T-cell (primary cell): Measurements from ENCODE around the gene ZDHHC14. TPM values are rescaled to one million over a fixed set of nuclear protein-coding genes. Genes with fewer than 3 reads are reported as not detected.

ENCODE experiments used
- ATAC-seq, 4 experiments: fragments of 200-7000 bp in 3 of 4; fragments of 150-1000 bp in 1 of 4; cut with Tn5 transposase; replicated peaks in 1 of 4; 1 replicate in 3 of 4; 2 replicates in 1 of 4; pipeline ENCODE4 v1.10.0; 2021; ENCODE audit warnings: moderate library complexity in 3 of 4, mild to moderate bottlenecking in 2 of 4, moderate number of reproducible peaks in 1 of 4
- CTCF ChIA-PET, 2 donors: fragments of 300-600 bp; sonication (Branson Sonifier 250); formaldehyde crosslinking; loops; one replicate each; lab custom pipeline; 2022; ENCODE audit warnings: antibody characterized with exemption in 2 of 2; lab: Charles Lee
- POLR2A ChIA-PET, 2 donors: fragments of 300-600 bp; sonication (Branson Sonifier 250); formaldehyde crosslinking; loops; one replicate each; lab custom pipeline; 2022; ENCODE audit warnings: antibody characterized with exemption in 2 of 2; lab: Charles Lee
- DNase-seq, 35 experiments: peaks; one replicate each; pipeline versions ENCODE4 v3.0.0 to v3.0.0-alpha.2; 2013 to 2023
- H3K27ac ChIP-seq: one replicate; pipeline ENCODE4 v1.5.1; 2013; ENCODE audit warnings: low read length
- H3K27me3 ChIP-seq, 2 experiments: replicated peaks in 1 of 2; 1 replicate in 1 of 2; 2 replicates in 1 of 2; pipeline versions ENCODE4 v1.6.1 to v1.7.0; 2013; ENCODE audit warnings: low read length in 1 of 2, mixed read lengths in 1 of 2; ENCODE audit not compliant: control insufficient read depth in 2 of 2, insufficient read depth in 2 of 2; ENCODE audit errors: extremely low read depth in 1 of 2
- H3K36me3 ChIP-seq, 2 donors: 1 replicate in 1 of 2; 2 replicates in 1 of 2; pipeline versions ENCODE4 v1.6.1 to v1.7.0; 2013; ENCODE audit warnings: low read length in 1 of 2; ENCODE audit not compliant: control insufficient read depth in 2 of 2, insufficient read depth in 1 of 2; ENCODE audit errors: extremely low read depth in 1 of 2
- H3K4me1 ChIP-seq, 2 experiments: 1 replicate in 1 of 2; 2 replicates in 1 of 2; pipeline versions ENCODE4 v1.6.1 to v1.7.0; 2013; ENCODE audit warnings: low read length in 2 of 2, mixed read lengths in 1 of 2; ENCODE audit not compliant: insufficient read depth in 2 of 2, control insufficient read depth in 1 of 2; ENCODE audit errors: extremely low read depth in 1 of 2
- H3K4me3 ChIP-seq, 2 donors: 1 replicate in 1 of 2; 2 replicates in 1 of 2; pipeline versions ENCODE4 v1.5.1 to v1.7.0; 2013; ENCODE audit warnings: mild to moderate bottlenecking in 2 of 2, low read length in 1 of 2, moderate library complexity in 1 of 2; ENCODE audit not compliant: control insufficient read depth in 1 of 2; ENCODE audit errors: extremely low read depth in 1 of 2
- H3K9me3 ChIP-seq: 2 replicates; pipeline ENCODE4 v1.7.0; 2013
- H3K27ac Mint-ChIP-seq, 2 donors: one replicate each; pipeline ENCODE4 v1.8.0; 2020 to 2021; ENCODE audit warnings: mild to moderate bottlenecking in 2 of 2, mixed read lengths in 2 of 2
- H3K27me3 Mint-ChIP-seq, 2 donors: one replicate each; pipeline ENCODE4 v1.8.0; 2021 to 2022; ENCODE audit warnings: mixed read lengths in 2 of 2
- H3K36me3 Mint-ChIP-seq: one replicate; pipeline ENCODE4 v1.8.0; 2021; ENCODE audit warnings: mixed read lengths
- H3K4me1 Mint-ChIP-seq, 3 donors: one replicate each; pipeline ENCODE4 v1.8.0; 2020 to 2022; ENCODE audit warnings: mixed read lengths in 3 of 3, mild to moderate bottlenecking in 1 of 3
- H3K4me3 Mint-ChIP-seq, 3 donors: one replicate each; pipeline ENCODE4 v1.8.0; 2020 to 2022; ENCODE audit warnings: mild to moderate bottlenecking in 3 of 3, mixed read lengths in 3 of 3, moderate library complexity in 3 of 3
- H3K9me3 Mint-ChIP-seq, 3 donors: one replicate each; pipeline ENCODE4 v1.8.0; 2020 to 2022; ENCODE audit warnings: mixed read lengths in 3 of 3
- WGBS: methylation state at CpG from one replicate; pipeline ENCODE4 v1.1.5; 2013; ENCODE audit warnings: missing lambda C conversion rate; ENCODE audit not compliant: insufficient coverage; 5-methylcytosine and 5-hydroxymethylcytosine counted together
- total RNA-seq, 35 experiments: library from RNA in 6 of 35; stranded (reverse) in 6 of 35; fragments of 120-200 nt in 1 of 35; gene quantifications; one replicate each; pipeline versions ENCODE4 v1.2.1 to v1.2.4 and lab custom pipeline; 2013 to 2026

Gene ZDHHC14
- total RNA-seq, 5 donors from 2014 or later (not counting 1 experiment from before 2014, with no cell fraction given), result 2.1 to 3.7 (median 2.6) TPM

DNA sequence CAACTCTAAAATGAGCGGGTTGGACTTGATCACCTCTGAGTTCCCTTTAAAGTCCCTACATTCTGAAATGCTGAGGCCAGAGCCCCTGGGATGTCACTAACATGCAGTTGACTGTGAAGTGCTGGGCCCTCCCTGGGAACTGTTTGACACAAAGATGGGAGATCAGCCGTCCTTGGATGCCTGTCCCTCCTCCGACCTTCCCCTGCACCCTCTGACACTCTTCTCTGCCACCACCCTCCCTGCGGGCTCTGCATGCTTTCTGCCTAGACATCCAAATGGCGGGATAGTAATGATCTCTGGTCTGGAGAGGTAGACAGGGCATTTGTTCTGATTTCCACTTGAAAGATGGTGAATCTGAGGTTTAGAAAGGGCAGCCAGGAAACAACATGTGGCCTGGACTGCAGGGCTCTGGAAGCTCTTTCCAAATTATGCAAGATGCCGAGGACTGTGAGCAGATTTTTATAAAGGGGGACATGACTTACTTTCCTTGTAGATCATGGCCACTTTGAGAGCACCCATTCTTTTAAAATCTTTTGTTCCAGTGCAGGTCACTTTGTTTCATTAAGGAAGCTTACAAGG is 113.2 kb downstream of the ZDHHC14 start:
- H3K27me3 Mint-ChIP-seq, result peaks cover 0 to 7% of the 10 kb centered on the region in 2 donors
- ChIA-PET CTCF (no interaction called here), POLR2A (no interaction called here)
- Histone ChIP-seq H3K4me1 (peaks cover 3 to 9% of the 10 kb centered on the region in 2 experiments), H3K36me3 (no peaks in the 10 kb centered on the region), H3K9me3 (no peaks in the 10 kb centered on the region), H3K27ac (no peak overlapping the region), H3K27me3 (peaks cover 0 to 8% of the 10 kb centered on the region in 2 experiments), H3K4me3 (no peak overlapping the region)
- peaks cover 7 to 15% (median 10%) of the 10 kb centered on the region in 3 donors for H3K4me1 Mint-ChIP-seq
- H3K36me3 Mint-ChIP-seq, result no peaks in the 10 kb centered on the region
- no peak overlapping the region for H3K4me3 Mint-ChIP-seq
- ATAC-seq (no peak), DNase-seq (no peak)
- no peak overlapping the region for H3K27ac Mint-ChIP-seq
- WGBS, result 96% methylated on average over 3 of the region's 6 CpGs
- peaks cover 0 to 8% (median 2%) of the 10 kb centered on the region in 3 donors for H3K9me3 Mint-ChIP-seq

DNA sequence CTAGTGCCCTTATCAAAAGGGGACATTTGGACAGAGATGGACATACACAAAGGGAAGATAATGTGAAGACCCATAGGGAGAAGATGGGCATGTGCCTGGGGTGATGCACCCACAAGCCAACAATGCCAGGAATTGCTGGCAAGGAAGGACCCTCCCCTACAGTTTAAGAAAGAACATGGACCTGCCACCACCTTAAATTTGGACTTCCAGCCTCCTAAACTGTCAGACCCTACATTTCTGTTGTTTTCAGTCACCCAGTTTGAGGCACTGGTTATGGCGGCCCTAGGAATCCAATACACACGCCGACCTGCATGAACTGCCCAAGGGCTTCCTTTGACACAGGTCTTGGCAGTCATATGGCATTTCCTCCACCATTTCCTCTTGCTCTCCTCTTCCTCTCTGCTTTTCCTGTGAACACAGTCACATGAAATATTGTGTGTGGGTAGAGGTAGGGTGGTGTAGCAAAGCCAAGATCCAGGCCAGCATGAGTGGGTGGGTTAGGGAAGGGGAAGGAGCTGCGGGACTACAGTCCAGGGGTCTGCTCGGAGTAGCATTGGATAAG is 115.6 kb downstream of the ZDHHC14 start:
- CTCF ChIA-PET, result no interaction called here
- DNase-seq (no peak), ATAC-seq (no peak)
- Mint-ChIP-seq H3K4me3 (no peak overlapping the region), H3K27me3 (no peaks in the 10 kb centered on the region), H3K36me3 (no peaks in the 10 kb centered on the region), H3K27ac (no peak overlapping the region), H3K4me1 (peaks cover 0 to 6% (median 2%) of the 10 kb centered on the region in 3 donors), H3K9me3 (peaks cover 0 to 8% (median 2%) of the 10 kb centered on the region in 3 donors)
- POLR2A ChIA-PET, result no interaction called here
- H3K4me1 ChIP-seq, result peaks cover 0 to 3% of the 10 kb centered on the region in 2 experiments
- H3K27ac ChIP-seq, result no peak overlapping the region
- H3K36me3 ChIP-seq, result no peaks in the 10 kb centered on the region
- no peaks in the 10 kb centered on the region for H3K9me3 ChIP-seq
- no peak overlapping the region for H3K4me3 ChIP-seq
- 90% methylated on average over 4 of the region's 5 CpGs for WGBS
- H3K27me3 ChIP-seq, result peaks cover 0 to 8% of the 10 kb centered on the region in 2 experiments

DNA sequence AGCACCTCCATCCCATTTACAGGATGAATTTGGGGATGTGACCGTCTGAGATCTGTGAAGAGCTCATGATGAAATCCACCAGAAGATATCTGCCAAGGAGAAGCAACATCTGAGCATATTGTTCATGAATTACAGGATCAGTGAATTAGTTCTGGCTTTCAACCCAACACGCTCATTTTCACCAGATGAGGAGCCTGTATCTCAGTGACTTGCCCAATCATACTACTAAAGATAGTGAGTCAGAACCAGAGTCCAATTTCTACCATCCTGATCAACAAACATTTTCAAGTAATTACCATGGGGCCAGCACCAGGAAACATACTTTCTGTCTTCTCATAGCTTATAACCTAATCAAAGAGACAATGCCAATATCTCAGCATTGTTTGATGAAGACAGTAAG is 116.6 kb downstream of the ZDHHC14 start:
- ChIA-PET CTCF (no interaction called here), POLR2A (interaction anchor here in 1 of 2 donors (0.5 kb wide), 1 partner anchor 52 kb away, joined by 5 read pairs; no protein-coding TSS in a partner anchor)
- no peak for ATAC-seq
- 100% methylated on average over 1 of the region's 2 CpGs for WGBS
- peaks cover 0 to 5% of the 10 kb centered on the region in 2 experiments for H3K27me3 ChIP-seq
- H3K4me3 Mint-ChIP-seq, result no peak overlapping the region
- no peaks in the 10 kb centered on the region for H3K9me3 ChIP-seq
- no peak for DNase-seq
- no peaks in the 10 kb centered on the region for H3K27me3 Mint-ChIP-seq
- peaks cover 0 to 6% (median 2%) of the 10 kb centered on the region in 3 donors for H3K4me1 Mint-ChIP-seq
- peaks cover 0 to 3% of the 10 kb centered on the region in 2 experiments for H3K4me1 ChIP-seq
- H3K27ac Mint-ChIP-seq, result no peak overlapping the region
- H3K9me3 Mint-ChIP-seq, result peaks cover 0 to 8% (median 2%) of the 10 kb centered on the region in 3 donors
- no peak overlapping the region for H3K27ac ChIP-seq
- no peaks in the 10 kb centered on the region for H3K36me3 ChIP-seq
- no peaks in the 10 kb centered on the region for H3K36me3 Mint-ChIP-seq
- no peak overlapping the region for H3K4me3 ChIP-seq

DNA sequence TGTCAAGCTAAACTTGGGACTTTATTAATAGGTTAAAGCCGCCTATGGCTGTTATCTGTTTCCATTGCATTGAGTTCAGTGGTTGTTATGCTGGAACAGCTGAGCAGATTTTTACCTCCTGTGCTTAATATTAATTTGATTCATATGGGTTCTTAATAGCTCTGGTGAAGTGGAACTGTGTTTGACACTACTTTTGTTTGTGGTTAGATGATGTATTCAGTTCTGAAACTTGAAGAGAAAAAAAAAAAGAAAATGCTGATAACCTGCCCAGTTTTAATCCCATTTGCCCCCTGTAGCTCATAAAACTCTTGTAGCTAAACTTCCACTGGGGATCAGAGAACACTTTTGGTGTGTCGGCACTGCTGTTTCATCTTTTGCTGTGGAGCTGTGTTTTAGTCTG is 117.8 kb downstream of the ZDHHC14 start:
- Histone ChIP-seq H3K4me3 (no peak overlapping the region), H3K27me3 (peaks cover 0 to 3% of the 10 kb centered on the region in 2 experiments), H3K4me1 (peaks cover 0 to 3% of the 10 kb centered on the region in 2 experiments), H3K9me3 (no peaks in the 10 kb centered on the region), H3K36me3 (no peaks in the 10 kb centered on the region), H3K27ac (no peak overlapping the region)
- no peak for DNase-seq
- peaks cover 0 to 6% (median 2%) of the 10 kb centered on the region in 3 donors for H3K4me1 Mint-ChIP-seq
- WGBS, result 80% methylated on average over 1 of the region's 2 CpGs
- H3K27ac Mint-ChIP-seq, result no peak overlapping the region
- H3K4me3 Mint-ChIP-seq, result no peak overlapping the region
- no peak for ATAC-seq
- no peaks in the 10 kb centered on the region for H3K27me3 Mint-ChIP-seq
- no peaks in the 10 kb centered on the region for H3K36me3 Mint-ChIP-seq
- POLR2A ChIA-PET, result no interaction called here
- peaks cover 0 to 8% (median 2%) of the 10 kb centered on the region in 3 donors for H3K9me3 Mint-ChIP-seq
- CTCF ChIA-PET, result no interaction called here

DNA sequence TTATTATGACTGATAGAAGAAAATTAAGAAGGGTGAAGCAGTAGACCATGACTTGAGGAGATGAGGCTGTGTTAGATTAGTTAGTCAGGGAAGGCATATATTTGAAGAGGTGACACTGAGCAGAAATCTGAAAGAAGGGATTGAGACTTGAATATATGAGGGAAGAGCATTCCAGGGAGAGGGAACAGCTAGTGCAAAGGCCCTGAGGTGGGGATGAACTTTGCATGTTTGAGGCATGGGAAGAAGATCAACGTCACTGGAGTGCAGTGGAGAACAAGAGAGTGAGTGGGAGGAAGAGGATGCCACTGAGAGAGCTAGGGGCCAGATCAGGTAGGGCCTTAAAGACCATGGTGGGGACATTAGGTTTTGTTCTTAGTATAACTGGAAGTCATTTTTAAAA is 119.0 kb downstream of the ZDHHC14 start:
- Mint-ChIP-seq H3K9me3 (peaks cover 0 to 10% (median 3%) of the 10 kb centered on the region in 3 donors), H3K36me3 (peaks cover 2% of the 10 kb centered on the region), H3K27ac (no peak overlapping the region), H3K4me3 (no peak overlapping the region), H3K27me3 (no peaks in the 10 kb centered on the region), H3K4me1 (peaks cover 0 to 6% (median 2%) of the 10 kb centered on the region in 3 donors)
- peaks cover 0 to 3% of the 10 kb centered on the region in 2 experiments for H3K4me1 ChIP-seq
- CTCF ChIA-PET, result no interaction called here
- POLR2A ChIA-PET, result no interaction called here
- no peaks in the 10 kb centered on the region for H3K36me3 ChIP-seq
- H3K27ac ChIP-seq, result no peak overlapping the region
- no peak for DNase-seq
- 67% methylated on average over 1 of the region's 1 CpG for WGBS
- no peak for ATAC-seq
- H3K27me3 ChIP-seq, result peaks cover 0 to 3% of the 10 kb centered on the region in 2 experiments
- H3K9me3 ChIP-seq, result no peaks in the 10 kb centered on the region
- H3K4me3 ChIP-seq, result no peak overlapping the region

DNA sequence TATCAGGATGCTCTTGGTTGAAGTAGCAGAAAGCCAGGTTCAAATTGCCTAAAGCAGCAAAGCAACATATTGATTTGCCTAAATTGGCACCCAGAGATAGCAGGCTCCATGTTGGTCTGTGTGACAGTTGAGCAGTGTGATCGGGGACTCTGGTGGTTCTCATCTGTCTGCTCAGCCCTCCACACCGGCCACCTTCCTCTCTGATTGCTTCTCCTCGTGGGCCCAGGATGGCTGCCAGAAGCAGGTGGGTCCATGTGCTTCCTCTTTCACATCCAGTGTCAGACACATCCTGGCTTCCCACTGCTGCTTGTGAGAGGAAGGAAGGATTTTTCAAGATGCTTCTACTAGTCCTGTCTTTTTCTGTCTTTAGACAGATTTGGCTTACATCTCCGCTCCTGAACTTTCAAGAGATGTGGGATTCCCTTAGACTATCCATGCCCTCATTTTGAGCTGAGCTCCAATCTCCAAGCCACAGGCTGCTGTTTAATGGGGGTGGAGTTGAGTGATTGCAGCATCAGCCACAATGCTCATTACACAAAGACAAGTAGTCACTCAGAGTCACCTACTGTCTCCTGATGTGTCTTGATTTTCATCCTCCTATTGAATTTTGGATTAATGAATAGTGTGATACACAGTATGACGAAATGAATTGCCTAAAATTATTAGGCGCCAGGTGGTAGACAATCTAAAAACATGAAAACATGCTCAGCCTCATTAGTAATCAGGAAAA is 122.2 kb downstream of the ZDHHC14 start:
- no peak overlapping the region for H3K4me3 Mint-ChIP-seq
- ChIA-PET POLR2A (no interaction called here), CTCF (interaction anchor here in 1 of 2 donors (0.8 kb wide), 1 partner anchor 188 kb away, joined by 6 read pairs; no protein-coding TSS in a partner anchor)
- H3K4me1 Mint-ChIP-seq, result no peaks in the 10 kb centered on the region
- Histone ChIP-seq H3K36me3 (no peaks in the 10 kb centered on the region), H3K4me1 (no peaks in the 10 kb centered on the region), H3K4me3 (no peak overlapping the region), H3K27ac (no peak overlapping the region), H3K9me3 (peaks cover 4% of the 10 kb centered on the region), H3K27me3 (no peaks in the 10 kb centered on the region)
- peaks cover 5 to 22% (median 17%) of the 10 kb centered on the region in 3 donors for H3K9me3 Mint-ChIP-seq
- ATAC-seq (no peak), DNase-seq (no peak)
- no CpG with 5 or more reads among the region's 6 CpGs for WGBS
- no peak overlapping the region for H3K27ac Mint-ChIP-seq
- peaks cover 18% of the 10 kb centered on the region for H3K36me3 Mint-ChIP-seq
- no peaks in the 10 kb centered on the region for H3K27me3 Mint-ChIP-seq
